GM20000 (cell line): ENCODE measurements around the gene CDKAL1.

ENCODE experiments used
- DNase-seq: peaks from one replicate; pipeline ENCODE4 v3.0.0; 2012; ENCODE audit warnings: low spot score
- CTCF ChIP-seq: IDR thresholded peaks from 2 replicates; pipeline ENCODE4 v1.5.1; 2012; ENCODE audit warnings: mild to moderate bottlenecking, control low read depth; ENCODE audit errors: extremely low read depth, missing control alignments

CDKAL1 gene

GRCh38 chr6:21171801-21172200 lies 637.5 kb downstream of the CDKAL1 start:
- no peak for DNase-seq

GRCh38 chr6:21173031-21173430 lies 638.8 kb downstream of the CDKAL1 start:
- no peak for TF ChIP-seq CTCF
- no peak for DNase-seq

More at GRCh38 chr6:21171801-21172200, 637.5 kb downstream of the CDKAL1 start:
- no peak for TF ChIP-seq CTCF

GRCh38 chr6:21173678-21174077 lies 639.4 kb downstream of the CDKAL1 start:
- no peak for DNase-seq
- no peak for TF ChIP-seq CTCF

DNA sequence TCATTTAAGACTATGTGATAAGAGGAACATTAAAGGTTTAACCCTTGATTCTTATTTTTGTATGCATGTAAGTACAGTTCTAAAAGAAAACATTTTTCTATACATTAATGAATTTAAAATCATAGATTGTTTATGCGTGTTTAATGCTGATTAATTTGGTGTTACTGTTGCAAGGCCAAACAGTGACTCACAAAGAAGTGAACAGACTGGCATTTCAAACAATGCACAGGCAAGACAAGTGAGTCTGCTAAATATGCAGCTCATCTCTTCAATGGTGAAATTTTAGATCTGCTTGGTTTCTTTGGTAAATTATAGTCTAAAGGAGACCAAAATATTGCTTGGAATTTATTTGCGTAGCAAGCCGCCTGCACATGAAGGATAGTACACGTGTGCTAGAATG lies 641.9 kb downstream of the CDKAL1 start:
- no peak for TF ChIP-seq CTCF
- no peak for DNase-seq

DNA sequence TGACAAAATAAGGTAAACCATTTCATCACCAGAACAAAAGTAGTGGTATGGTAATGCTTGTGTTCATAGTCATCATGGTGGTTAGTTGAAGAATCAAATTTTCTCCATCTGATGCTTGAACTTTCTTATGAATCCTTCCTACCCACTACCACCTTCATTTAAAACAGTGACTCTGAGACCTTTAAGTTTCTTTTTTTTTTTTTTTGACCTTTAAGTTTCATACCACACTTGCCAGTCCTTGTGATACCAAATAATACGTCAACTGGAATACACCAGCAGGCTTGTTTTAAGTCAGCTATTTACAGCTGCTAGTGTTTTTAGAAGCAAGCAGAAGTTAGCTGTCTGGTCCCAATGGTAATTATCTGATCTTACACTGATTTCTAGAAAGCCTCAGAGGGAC lies 645.9 kb downstream of the CDKAL1 start:
- DNase-seq: no peak
- no peak for TF ChIP-seq CTCF

DNA sequence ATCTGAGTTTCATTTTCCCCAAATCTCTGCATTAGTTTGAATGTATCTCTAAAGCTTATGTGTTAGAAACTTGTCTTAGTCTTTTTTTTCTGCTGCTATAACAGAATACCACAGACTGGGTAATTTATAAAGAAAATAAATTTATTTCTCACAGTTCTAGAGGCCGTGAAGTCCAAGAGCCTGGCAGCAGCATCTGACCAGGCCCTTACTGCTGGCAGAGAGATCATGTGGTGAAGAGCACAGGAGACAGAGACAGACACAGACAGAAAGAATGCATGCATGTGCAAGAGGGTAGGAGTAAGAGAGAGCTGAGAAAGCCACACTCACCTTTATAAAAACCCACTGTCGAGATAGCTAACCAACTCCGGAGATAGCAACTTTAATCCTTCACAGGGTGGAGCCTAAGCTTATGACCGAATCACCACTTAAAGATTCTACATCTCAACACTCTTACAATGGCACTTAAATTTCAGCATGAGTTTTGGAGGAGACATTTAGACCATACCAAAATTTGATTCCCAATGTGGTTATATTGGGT lies 646.6 kb downstream of the CDKAL1 start:
- no peak for DNase-seq
- TF ChIP-seq CTCF: no peak

GRCh38 chr6:21181866-21182265 lies 647.6 kb downstream of the CDKAL1 start:
- no peak for TF ChIP-seq CTCF
- no peak for DNase-seq
